Prostate gland (tissue), 2 donors: ENCODE measurements around the gene KIAA0753.

Source experiments
- CTCF ChIP-seq, 4 experiments: fragments of 200-600 bp in 2 of 4; fragments of 450-650 bp in 2 of 4; sonication (generic) in 2 of 4; IDR thresholded peaks; 1 replicate in 3 of 4; 2 replicates in 1 of 4; pipeline ENCODE4 v1.5.1; 2016 to 2019; ENCODE audit warnings: antibody characterized with exemption in 4 of 4, mild to moderate bottlenecking in 2 of 4, moderate library complexity in 2 of 4
- POLR2A ChIP-seq: fragments of 450-650 bp; IDR thresholded peaks from one replicate; pipeline ENCODE4 v1.6.1; 2016; ENCODE audit warnings: antibody characterized with exemption, mild to moderate bottlenecking
- POLR2AphosphoS5 ChIP-seq: sonication (generic); formaldehyde crosslinking; IDR thresholded peaks from one replicate; pipeline ENCODE4 v1.6.1; 2017; ENCODE audit warnings: antibody characterized with exemption

GRCh38 chr17:6596081-6596480, 44.4 kb downstream of the KIAA0753 start:
- TF ChIP-seq CTCF (IDR thresholded peaks at IDR 0.05) (no peak), POLR2A (no peak), POLR2AphosphoS5 (no peak)
